Femur (tissue), 1 donor: ENCODE measurements around the gene MYLK3.
"Not testable (repeated sequence)": the region's sequence is repeated elsewhere in the genome, so short reads cannot be mapped to it uniquely, and the experiment has no call there.

Experiments
- DNase-seq: peaks from one replicate; pipeline ENCODE4 v3.0.0-alpha.2; 2017

Gene MYLK3

GRCh38 chr16:46747777-46748651 is at the start of gene MYLK3:
MYLK3 (minus strand) TSS chr16:46748344; CDS start chr16:46748193, 151 bp downstream.
- DNase-seq = no peak

GRCh38 chr16:46797501-46797900 is 49.4 kb upstream of the MYLK3 start:
- DNase-seq = no peak

GRCh38 chr16:46796764-46797269 is 48.7 kb upstream of the MYLK3 start:
- no peak for DNase-seq

- DNase-seq = no peak
Measured at GRCh38 chr16:46793841-46794240, 45.7 kb upstream of the MYLK3 start.

- no peak for DNase-seq
Measured at GRCh38 chr16:46790599-46791270, 42.6 kb upstream of the MYLK3 start.

- DNase-seq = peak; percentile 74
Measured at GRCh38 chr16:46789499-46790414, 41.6 kb upstream of the MYLK3 start.

GRCh38 chr16:46788891-46789474 is 40.8 kb upstream of the MYLK3 start:
- no peak for DNase-seq

- no peak for DNase-seq
Measured at GRCh38 chr16:46787909-46788308, 39.8 kb upstream of the MYLK3 start.

GRCh38 chr16:46785076-46785845 is 37.1 kb upstream of the MYLK3 start:
- no peak for DNase-seq

GRCh38 chr16:46784569-46784968 is 36.4 kb upstream of the MYLK3 start:
- not testable (repeated sequence) for DNase-seq

- DNase-seq = no peak
Measured at GRCh38 chr16:46783800-46784199, 35.7 kb upstream of the MYLK3 start.

- DNase-seq = no peak
Measured at GRCh38 chr16:46782320-46782719, 34.2 kb upstream of the MYLK3 start.

GRCh38 chr16:46777804-46778203 is 29.7 kb upstream of the MYLK3 start:
- DNase-seq = no peak

GRCh38 chr16:46775214-46775613 is 27.1 kb upstream of the MYLK3 start:
- DNase-seq = no peak

GRCh38 chr16:46774743-46775177 is 26.6 kb upstream of the MYLK3 start:
- no peak for DNase-seq

- DNase-seq = no peak
Measured at GRCh38 chr16:46772463-46772862, 24.3 kb upstream of the MYLK3 start.

- DNase-seq = no peak
Measured at GRCh38 chr16:46768809-46769208, 20.7 kb upstream of the MYLK3 start.

GRCh38 chr16:46765050-46765449 is 16.9 kb upstream of the MYLK3 start:
- DNase-seq = no peak

- DNase-seq = no peak
Measured at GRCh38 chr16:46763147-46763546, 15.0 kb upstream of the MYLK3 start.

GRCh38 chr16:46762583-46762982 is 14.4 kb upstream of the MYLK3 start:
- DNase-seq = no peak

- no peak for DNase-seq
Measured at GRCh38 chr16:46759309-46759708, 11.2 kb upstream of the MYLK3 start.
